Gastrocnemius medialis (tissue), 4 donors: ENCODE results near the gene HSD17B12.

ENCODE experiments used
- CTCF ChIP-seq, 5 experiments: fragments of 450-650 bp in 3 of 5; fragments of 200-600 bp in 2 of 5; sonication (generic) in 2 of 5; IDR thresholded peaks in 4 of 5; conservative IDR thresholded peaks in 1 of 5; 1 replicate in 4 of 5; 2 replicates in 1 of 5; pipeline ENCODE4 v1.5.1; 2016 to 2019; ENCODE audit warnings: antibody characterized with exemption in 5 of 5, mild to moderate bottlenecking in 3 of 5, moderate library complexity in 3 of 5
- POLR2A ChIP-seq, 2 donors: fragments of 450-650 bp; IDR thresholded peaks; one replicate each; pipeline ENCODE4 v1.6.1; 2017; ENCODE audit warnings: antibody characterized with exemption in 2 of 2, mild to moderate bottlenecking in 2 of 2, moderate library complexity in 2 of 2

GRCh38 chr11:43903078-43903477 is 222.5 kb downstream of the HSD17B12 start:
- TF ChIP-seq CTCF (IDR thresholded peaks at IDR 0.05 in 4 of 5, conservative IDR thresholded peaks at IDR 0.05 in 1 of 5): no peak
- TF ChIP-seq POLR2A (IDR thresholded peaks at IDR 0.05): no peak
